ENCODE results near the gene PSMG4. TPM values are rescaled to one million over a fixed set of nuclear protein-coding genes. Genes with fewer than 3 reads are reported as not detected.

Gene PSMG4
- total and polyA plus RNA-seq, 9 of the 15 experiments (the other 6 are each of a cell fraction or from before 2014, with no cell fraction given): 12.9 to 185 (median 52.0) TPM

DNA sequence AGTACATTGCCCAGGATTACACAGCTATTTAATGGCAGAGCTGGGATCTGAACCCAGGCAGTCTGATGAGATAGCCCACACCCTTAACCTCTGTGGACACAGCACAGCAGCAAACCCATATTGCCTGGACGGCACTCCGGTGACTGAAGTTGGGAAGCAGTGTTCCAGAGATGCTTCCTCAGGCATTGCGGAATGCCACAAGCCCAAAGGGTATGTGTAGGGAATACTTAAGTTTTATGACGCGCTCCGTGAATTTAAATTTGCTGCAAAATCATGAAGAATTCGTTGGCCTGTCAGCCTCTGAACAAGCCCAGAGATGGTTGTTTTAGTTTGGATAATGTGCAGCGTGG, 46.4 kb downstream of the PSMG4 start:
- 0 out of 2 replicates have a peak, but pooled peaks cover 5% of the 10 kb centered on the region for H3K9me3 ChIP-seq (replicated peaks; ENCODE audit: control insufficient read depth, insufficient read depth, low read depth, low read length)
- H3K79me2 ChIP-seq (ENCODE audit: control insufficient read depth, insufficient read depth, low read length): no peaks in the 10 kb centered on the region
- intact Hi-C loops (cut with micrococcal nuclease) (no loop called here), in situ Hi-C loops (cut with MboI) (no loop called here)
- 72% methylated on average over 8 of the region's 8 CpGs for WGBS (ENCODE audit: insufficient coverage, low coverage, missing lambda C conversion rate)
- ChIA-PET CTCF (ENCODE audit: low intra/inter-chr PET ratio) (no interaction called here), POLR2A (interaction anchor here (0.5 to 1.4 kb wide), 4 partner anchors 9 to 57 kb away, joined by 3 to 5 read pairs (median 3); no protein-coding TSS in a partner anchor)
- no peak overlapping the region for H3K4me3 ChIP-seq
- H3K27ac ChIP-seq (ENCODE audit: extremely low read depth, low read depth, low read length): no peak overlapping the region
- H3K36me3 ChIP-seq (ENCODE audit: control insufficient read depth, insufficient read depth, low read length): no peaks in the 10 kb centered on the region
- H4K20me1 ChIP-seq (replicated peaks; ENCODE audit: control insufficient read depth, insufficient read depth, low read length): no peaks in the 10 kb centered on the region
- H3K4me2 ChIP-seq (ENCODE audit: insufficient read depth, low read length): no peak overlapping the region
- no peaks in the 10 kb centered on the region for H3K9me1 ChIP-seq (ENCODE audit: control insufficient read depth, insufficient read depth, low read length)
- H2AFZ ChIP-seq (ENCODE audit: low read depth, low read length): no peak overlapping the region
- no peaks in the 10 kb centered on the region for H3K27me3 ChIP-seq (ENCODE audit: control insufficient read depth in 2 of 2, insufficient read depth in 2 of 2, low read length in 2 of 2)
- no peak overlapping the region for H3K9ac ChIP-seq (ENCODE audit: insufficient read depth in 1 of 2, low read depth in 2 of 2, low read length in 2 of 2)
- peaks cover 0 to 4% of the 10 kb centered on the region in 2 experiments; a peak in 2 of 5 replicates for H3K4me1 ChIP-seq (replicated peaks in 1 of 2; ENCODE audit: control insufficient read depth in 2 of 2, insufficient read depth in 2 of 2, low read length in 2 of 2)
- DNase-seq (ENCODE audit: extremely low read depth in 1 of 4, low spot score in 3 of 4): no peak
- no TSS peak for BruUV-seq (replicated peaks)
- FAIRE-seq: no peak
- TF ChIP-seq, protein P1, sequence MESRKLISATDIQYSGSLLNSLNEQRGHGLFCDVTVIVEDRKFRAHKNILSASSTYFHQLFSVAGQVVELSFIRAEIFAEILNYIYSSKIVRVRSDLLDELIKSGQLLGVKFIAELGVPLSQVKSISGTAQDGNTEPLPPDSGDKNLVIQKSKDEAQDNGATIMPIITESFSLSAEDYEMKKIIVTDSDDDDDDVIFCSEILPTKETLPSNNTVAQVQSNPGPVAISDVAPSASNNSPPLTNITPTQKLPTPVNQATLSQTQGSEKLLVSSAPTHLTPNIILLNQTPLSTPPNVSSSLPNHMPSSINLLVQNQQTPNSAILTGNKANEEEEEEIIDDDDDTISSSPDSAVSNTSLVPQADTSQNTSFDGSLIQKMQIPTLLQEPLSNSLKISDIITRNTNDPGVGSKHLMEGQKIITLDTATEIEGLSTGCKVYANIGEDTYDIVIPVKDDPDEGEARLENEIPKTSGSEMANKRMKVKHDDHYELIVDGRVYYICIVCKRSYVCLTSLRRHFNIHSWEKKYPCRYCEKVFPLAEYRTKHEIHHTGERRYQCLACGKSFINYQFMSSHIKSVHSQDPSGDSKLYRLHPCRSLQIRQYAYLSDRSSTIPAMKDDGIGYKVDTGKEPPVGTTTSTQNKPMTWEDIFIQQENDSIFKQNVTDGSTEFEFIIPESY (CRISPR knock-in tag; IDR thresholded peaks at IDR 0.05): 0 out of 2 replicates have a peak, but pooled peaks have one; percentile 13
- TF ChIP-seq IFI16 (CRISPR knock-in tag; IDR thresholded peaks at IDR 0.05): no peak
- no peak for ATAC-seq

DNA sequence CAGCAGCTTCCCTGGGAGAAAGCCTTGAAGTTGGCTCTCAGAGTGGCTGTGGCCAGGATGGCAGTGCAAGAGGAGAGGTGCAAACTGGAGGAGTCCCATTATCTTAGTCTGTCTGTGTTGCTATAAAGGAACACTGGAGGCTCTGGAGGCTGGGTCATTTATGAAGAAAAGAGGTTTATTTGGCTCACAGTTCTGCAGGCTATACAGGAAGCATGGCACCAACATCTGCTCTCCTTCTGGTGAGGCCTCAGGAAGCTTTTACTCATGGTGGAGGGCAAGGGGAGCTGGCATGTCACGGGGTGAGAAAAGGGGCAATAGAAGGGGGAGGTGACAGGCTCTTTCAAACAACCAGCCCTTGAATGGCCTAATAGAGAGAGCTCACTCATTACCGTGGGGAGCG, 47.1 kb downstream of the PSMG4 start:
- Histone ChIP-seq H3K27ac (ENCODE audit: extremely low read depth, low read depth, low read length) (no peak overlapping the region), H2AFZ (ENCODE audit: low read depth, low read length) (no peak overlapping the region), H4K20me1 (replicated peaks; ENCODE audit: control insufficient read depth, insufficient read depth, low read length) (no peaks in the 10 kb centered on the region), H3K36me3 (ENCODE audit: control insufficient read depth, insufficient read depth, low read length) (no peaks in the 10 kb centered on the region), H3K4me1 (replicated peaks in 1 of 2; ENCODE audit: control insufficient read depth in 2 of 2, insufficient read depth in 2 of 2, low read length in 2 of 2) (peaks cover 0 to 4% of the 10 kb centered on the region in 2 experiments; a peak in 2 of 5 replicates), H3K4me3 (no peak overlapping the region), H3K79me2 (ENCODE audit: control insufficient read depth, insufficient read depth, low read length) (no peaks in the 10 kb centered on the region), H3K27me3 (ENCODE audit: control insufficient read depth in 2 of 2, insufficient read depth in 2 of 2, low read length in 2 of 2) (no peaks in the 10 kb centered on the region), H3K9me3 (replicated peaks; ENCODE audit: control insufficient read depth, insufficient read depth, low read depth, low read length) (0 out of 2 replicates have a peak, but pooled peaks cover 5% of the 10 kb centered on the region), H3K9me1 (ENCODE audit: control insufficient read depth, insufficient read depth, low read length) (no peaks in the 10 kb centered on the region), H3K9ac (ENCODE audit: insufficient read depth in 1 of 2, low read depth in 2 of 2, low read length in 2 of 2) (no peak overlapping the region), H3K4me2 (ENCODE audit: insufficient read depth, low read length) (no peak overlapping the region)
- no peak for ATAC-seq
- WGBS (ENCODE audit: insufficient coverage, low coverage, missing lambda C conversion rate): 59% methylated on average over 3 of the region's 3 CpGs
- ChIA-PET POLR2A (interaction anchor here (0.6 to 1.4 kb wide), 3 partner anchors 10 to 24 kb away, joined by 3 to 5 read pairs (median 3); no protein-coding TSS in a partner anchor), CTCF (ENCODE audit: low intra/inter-chr PET ratio) (no interaction called here)
- in situ Hi-C loops (cut with MboI): no loop called here
- BruUV-seq (replicated peaks): no TSS peak
- FAIRE-seq: no peak
- intact Hi-C loops (cut with micrococcal nuclease): no loop called here
- DNase-seq (ENCODE audit: extremely low read depth in 1 of 4, low spot score in 3 of 4): no peak
- TF ChIP-seq, protein P2, sequence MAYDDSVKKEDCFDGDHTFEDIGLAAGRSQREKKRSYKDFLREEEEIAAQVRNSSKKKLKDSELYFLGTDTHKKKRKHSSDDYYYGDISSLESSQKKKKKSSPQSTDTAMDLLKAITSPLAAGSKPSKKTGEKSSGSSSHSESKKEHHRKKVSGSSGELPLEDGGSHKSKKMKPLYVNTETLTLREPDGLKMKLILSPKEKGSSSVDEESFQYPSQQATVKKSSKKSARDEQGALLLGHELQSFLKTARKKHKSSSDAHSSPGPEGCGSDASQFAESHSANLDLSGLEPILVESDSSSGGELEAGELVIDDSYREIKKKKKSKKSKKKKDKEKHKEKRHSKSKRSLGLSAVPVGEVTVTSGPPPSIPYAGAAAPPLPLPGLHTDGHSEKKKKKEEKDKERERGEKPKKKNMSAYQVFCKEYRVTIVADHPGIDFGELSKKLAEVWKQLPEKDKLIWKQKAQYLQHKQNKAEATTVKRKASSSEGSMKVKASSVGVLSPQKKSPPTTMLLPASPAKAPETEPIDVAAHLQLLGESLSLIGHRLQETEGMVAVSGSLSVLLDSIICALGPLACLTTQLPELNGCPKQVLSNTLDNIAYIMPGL (CRISPR knock-in tag; IDR thresholded peaks at IDR 0.05): no peak
- TF ChIP-seq TRIM24 (IDR thresholded peaks at IDR 0.05) (0 out of 4 replicates have a peak, but pooled peaks of 1 of the 2 experiments have one; percentile 31), MTF1 (CRISPR knock-in tag; IDR thresholded peaks at IDR 0.05; ENCODE audit: borderline replicate concordance) (no peak), CBX3 (IDR thresholded peaks at IDR 0.05; ENCODE audit: borderline replicate concordance in 1 of 2, low read length in 2 of 2) (peak in 1 of 2 experiments; percentile 67; a peak in 2 of 3 replicates), SMAD1 (IDR thresholded peaks at IDR 0.05; ENCODE audit: low read depth, low read length, partially characterized antibody) (no peak), ZNF239 (CRISPR knock-in tag; IDR thresholded peaks at IDR 0.05) (no peak), NR2C1 (IDR thresholded peaks at IDR 0.05) (no peak), NR2C1 (tag; IDR thresholded peaks at IDR 0.05) (no peak), ILF3 (IDR thresholded peaks at IDR 0.05; ENCODE audit: borderline replicate concordance) (no peak), HDAC8 (tag; IDR thresholded peaks at IDR 0.05) (no peak), TRIM28 (IDR thresholded peaks at IDR 0.05) (peak; percentile 39; the same call in 1 of the 2 replicates), ZNF766 (CRISPR knock-in tag; conservative IDR thresholded peaks at IDR 0.05) (peak; percentile 98)
